HG03060 (cell line): ENCODE data around the gene AHCYL1.

ENCODE experiments used
- ATAC-seq: cut with Tn5 transposase; IDR thresholded peaks from one replicate; pipeline ENCODE4 v1.9.1; 2021; ENCODE audit warnings: low read depth, moderate number of reproducible peaks; ENCODE audit not compliant: unreplicated experiment

Gene AHCYL1

GRCh38 chr1:110034451-110035235, 50.1 kb downstream of the AHCYL1 start, which contains the start of gene STRIP1:
Gene STRIP1 (plus strand): TSS chr1:110034624. CDS start chr1:110034638, 14 bp downstream.
- peak; percentile 82 for ATAC-seq

GRCh38 chr1:110035236-110035752, 50.7 kb downstream of the AHCYL1 start:
- no peak for ATAC-seq

GRCh38 chr1:110038271-110038670, 53.7 kb downstream of the AHCYL1 start:
- no peak for ATAC-seq

- ATAC-seq: no peak
Measured at GRCh38 chr1:110039641-110040040, 55.1 kb downstream of the AHCYL1 start.

- ATAC-seq: no peak
Measured at GRCh38 chr1:110040548-110040947, 56.0 kb downstream of the AHCYL1 start.

GRCh38 chr1:110043016-110043415, 58.5 kb downstream of the AHCYL1 start:
- no peak for ATAC-seq

- no peak for ATAC-seq
Measured at GRCh38 chr1:110047463-110047862, 62.9 kb downstream of the AHCYL1 start.

GRCh38 chr1:110048240-110048639, 63.7 kb downstream of the AHCYL1 start:
- no peak for ATAC-seq

GRCh38 chr1:110048923-110049601, 64.5 kb downstream of the AHCYL1 start:
- ATAC-seq: no peak

- ATAC-seq: no peak
Measured at GRCh38 chr1:110049801-110050601, 65.4 kb downstream of the AHCYL1 start.

GRCh38 chr1:110050602-110051261, 66.2 kb downstream of the AHCYL1 start:
- ATAC-seq: no peak

GRCh38 chr1:110051262-110051648, 66.7 kb downstream of the AHCYL1 start:
- no peak for ATAC-seq

- no peak for ATAC-seq
Measured at GRCh38 chr1:110053552-110054428, 69.2 kb downstream of the AHCYL1 start.

- ATAC-seq: no peak
Measured at GRCh38 chr1:110055493-110056284, 71.1 kb downstream of the AHCYL1 start.

GRCh38 chr1:110056285-110056683, 71.7 kb downstream of the AHCYL1 start:
- ATAC-seq: no peak

- ATAC-seq: no peak
Measured at GRCh38 chr1:110056776-110057175, 72.2 kb downstream of the AHCYL1 start.

- ATAC-seq: no peak
Measured at GRCh38 chr1:110057963-110058518, 73.5 kb downstream of the AHCYL1 start.

GRCh38 chr1:110058591-110058990, 74.0 kb downstream of the AHCYL1 start:
- no peak for ATAC-seq
